ENCODE results near the gene RNF187.
"Not testable (repeated sequence)": the region's sequence is repeated elsewhere in the genome, so short reads cannot be mapped to it uniquely, and the experiment has no call there.

Gene RNF187

DNA sequence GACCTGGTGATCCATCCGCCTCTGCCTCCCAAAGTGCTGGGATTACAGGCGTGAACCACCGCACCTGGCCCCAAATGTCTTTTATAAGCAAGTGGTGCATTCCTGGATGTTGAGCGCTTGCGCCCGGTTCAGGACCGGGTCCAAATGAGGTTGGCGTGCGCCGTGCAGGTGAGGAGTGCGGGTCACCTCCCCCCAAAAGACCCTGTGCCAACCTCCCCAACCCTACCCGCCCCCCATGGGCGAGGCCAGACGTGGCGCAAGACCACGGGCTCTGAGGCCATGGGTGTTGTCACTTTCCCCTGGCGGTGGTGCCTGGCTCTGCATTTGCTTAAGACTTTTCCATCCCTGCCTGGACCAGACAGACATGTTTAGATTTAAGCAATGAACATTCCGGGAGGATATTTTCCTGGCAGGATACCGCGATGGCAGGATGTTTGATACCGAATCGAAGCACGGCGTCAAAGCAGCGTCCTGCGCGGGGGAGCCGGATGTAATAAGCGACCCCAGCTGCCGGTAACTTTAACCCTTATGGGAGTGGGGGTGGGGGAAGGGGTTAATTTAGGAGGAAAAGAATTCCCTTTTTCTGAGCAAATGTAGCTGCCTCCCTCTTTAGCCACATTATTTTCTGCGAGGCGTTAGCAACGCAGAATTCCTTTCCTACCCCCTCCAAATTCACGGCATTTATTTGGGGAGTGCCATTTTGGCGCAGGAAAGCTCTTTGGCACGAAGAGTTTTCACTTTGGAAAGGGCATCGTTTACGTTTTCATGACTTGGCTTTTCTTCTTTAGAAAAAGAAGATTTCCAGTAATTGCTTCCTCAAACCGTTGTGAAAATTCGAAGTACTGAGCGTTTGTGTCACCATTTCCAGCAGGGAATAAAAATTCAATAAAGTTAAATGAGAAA is 27.8 kb upstream of the RNF187 start:
- no peak for DNase-seq (ENCODE audit: low spot score)
- FAIRE-seq = no peak

DNA sequence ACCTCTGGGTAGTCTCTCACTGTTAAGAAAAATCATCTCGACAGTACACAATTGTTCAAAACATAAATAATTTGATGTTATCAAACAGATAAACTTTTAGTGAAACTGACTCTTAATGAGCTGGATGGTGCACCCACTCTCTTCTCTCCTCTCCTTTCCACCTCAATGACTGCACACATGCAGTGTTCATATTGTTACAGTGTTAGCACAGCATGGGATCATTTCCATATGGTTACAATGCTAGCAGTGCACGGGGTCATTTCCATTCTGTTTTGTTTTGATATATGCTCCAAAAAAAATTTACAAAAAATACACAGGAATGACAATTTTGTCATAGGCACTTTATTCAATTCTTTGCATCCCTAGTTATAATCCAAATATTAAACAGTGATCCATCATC is 26.4 kb upstream of the RNF187 start:
- DNase-seq (ENCODE audit: low spot score) (no peak), FAIRE-seq (no peak)

DNA sequence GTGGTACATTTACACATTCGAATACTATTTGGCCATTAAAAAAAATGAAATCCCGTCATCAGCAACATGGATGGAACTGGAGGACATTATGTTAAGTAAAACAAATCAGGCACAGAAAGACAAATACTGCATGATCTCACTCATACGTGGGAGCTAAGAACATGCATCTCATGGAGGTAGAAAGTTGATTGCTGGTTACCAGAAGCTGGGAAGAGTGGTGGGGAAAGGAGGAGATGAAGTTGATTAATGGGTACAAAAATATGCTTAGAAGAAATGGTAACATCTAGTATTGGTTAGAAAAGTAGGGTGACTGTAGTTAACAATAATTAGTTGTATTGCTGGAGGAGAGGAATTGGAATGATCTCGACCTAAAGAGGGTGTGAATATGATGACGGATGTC is 24.6 kb upstream of the RNF187 start:
- FAIRE-seq (no peak), DNase-seq (ENCODE audit: low spot score) (no peak)

DNA sequence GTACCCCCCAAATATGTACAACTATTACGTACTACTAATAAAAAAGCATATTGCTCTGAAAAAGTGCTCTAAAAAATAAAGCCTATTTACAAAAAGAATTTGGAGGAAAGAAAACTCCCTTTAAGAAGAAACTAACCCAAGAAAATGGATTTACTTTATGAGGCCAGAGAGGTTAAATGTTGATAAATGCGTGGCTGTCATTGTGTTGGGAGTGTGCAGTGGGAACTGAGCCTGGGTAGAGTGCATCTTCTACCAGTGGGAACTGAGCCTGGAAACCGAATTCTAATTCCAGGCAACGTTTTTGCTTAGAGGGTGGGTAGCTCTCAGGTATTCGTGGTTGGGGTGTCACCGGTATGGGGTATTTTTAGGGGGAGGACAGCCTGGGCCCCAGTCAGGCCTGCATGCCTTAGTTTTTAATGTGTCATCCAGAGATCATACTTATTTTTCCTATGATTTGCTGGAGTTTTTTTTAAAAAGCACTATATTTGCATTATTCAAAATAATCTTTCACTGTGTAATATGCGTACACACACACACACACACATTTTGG is 24.1 kb upstream of the RNF187 start:
- no peak for FAIRE-seq
- no peak for DNase-seq (ENCODE audit: low spot score)

DNA sequence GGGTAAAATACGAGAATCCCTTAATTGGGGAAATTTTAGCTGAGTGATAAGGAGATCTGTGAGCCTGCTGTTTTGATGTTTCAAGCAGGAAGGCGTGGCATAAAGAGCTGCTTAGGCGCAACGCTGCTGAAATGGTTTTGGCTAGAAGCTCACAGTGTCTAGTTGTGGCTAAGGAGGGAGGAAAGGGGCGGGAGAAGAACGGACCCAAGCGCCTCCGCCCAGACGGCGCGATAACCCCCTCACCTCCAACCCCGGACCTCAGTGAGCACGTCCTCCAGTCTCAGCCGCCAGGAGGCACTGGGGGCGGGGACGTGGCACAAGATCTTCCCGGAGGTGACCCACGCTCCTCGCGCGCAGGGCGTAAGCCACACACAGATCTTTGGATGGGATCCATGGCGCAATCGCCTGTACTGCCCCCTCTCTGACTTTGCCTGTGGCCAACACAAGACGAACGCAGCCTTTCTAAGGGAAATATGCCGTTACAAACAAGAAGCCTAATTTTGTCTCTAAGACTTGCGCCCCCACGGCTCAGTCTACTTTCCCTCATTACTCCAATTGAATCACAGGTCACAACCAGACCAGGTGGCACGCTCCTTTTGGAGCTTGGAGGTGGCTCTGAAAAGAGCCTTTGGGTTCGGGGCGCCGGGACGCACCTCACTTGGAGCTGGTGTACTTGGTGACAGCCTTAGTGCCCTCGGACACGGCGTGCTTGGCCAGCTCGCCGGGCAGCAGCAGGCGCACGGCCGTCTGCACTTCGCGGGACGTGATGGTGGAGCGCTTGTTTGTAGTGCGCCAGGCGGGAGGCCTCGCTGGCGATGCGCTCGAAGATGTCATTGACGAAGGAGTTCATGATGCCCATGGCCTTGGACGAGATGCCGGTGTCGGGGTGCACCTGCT is 23.4 kb upstream of the RNF187 start:
- DNase-seq (ENCODE audit: low spot score) (peak; percentile 49), FAIRE-seq (peak; percentile 58)

DNA sequence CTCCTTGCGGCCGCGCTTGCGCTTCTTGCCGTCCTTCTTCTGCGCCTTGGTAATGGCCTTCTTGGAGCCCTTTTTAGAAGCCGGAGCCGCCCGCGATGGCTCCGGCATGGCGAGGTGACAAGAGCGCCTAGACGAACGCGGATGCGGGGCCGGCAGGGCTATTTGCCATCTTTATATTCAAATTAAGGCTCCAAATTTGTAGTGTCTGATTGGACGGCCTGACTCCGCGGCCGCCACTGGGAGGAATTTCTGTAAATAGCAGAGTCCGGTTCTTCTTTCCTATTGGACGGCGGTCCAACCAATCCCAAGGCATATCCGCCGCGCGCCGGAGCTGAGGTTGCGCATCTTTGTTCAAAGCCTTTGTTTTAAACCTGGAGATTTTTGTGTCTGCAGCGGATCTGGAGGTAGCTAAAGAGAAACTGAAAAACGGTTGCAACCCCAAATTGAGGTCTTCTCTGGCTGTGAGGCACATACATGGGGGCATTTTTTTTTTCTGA is 22.6 kb upstream of the RNF187 start:
- DNase-seq (ENCODE audit: low spot score) (no peak), FAIRE-seq (no peak)

DNA sequence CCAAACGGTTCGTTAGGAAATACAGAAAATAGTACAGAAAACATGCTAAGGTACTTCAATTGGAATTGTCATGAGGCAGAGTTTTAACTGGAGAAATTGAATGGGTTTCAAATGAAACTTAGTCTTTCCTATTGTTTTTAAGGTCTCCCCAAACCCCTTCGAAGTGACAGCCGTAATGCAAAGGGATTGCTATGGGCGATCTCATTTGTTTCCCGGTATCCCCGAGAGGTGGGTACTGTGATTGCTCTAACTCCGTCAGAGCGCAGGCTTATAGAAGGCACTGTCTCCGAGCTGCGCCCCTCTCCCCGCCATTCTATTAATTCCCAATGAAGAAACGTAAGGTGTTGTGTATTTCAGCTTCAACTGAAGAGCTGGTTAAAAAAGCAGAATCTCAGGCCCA is 22.0 kb upstream of the RNF187 start:
- no peak for DNase-seq (ENCODE audit: low spot score)
- no peak for FAIRE-seq

DNA sequence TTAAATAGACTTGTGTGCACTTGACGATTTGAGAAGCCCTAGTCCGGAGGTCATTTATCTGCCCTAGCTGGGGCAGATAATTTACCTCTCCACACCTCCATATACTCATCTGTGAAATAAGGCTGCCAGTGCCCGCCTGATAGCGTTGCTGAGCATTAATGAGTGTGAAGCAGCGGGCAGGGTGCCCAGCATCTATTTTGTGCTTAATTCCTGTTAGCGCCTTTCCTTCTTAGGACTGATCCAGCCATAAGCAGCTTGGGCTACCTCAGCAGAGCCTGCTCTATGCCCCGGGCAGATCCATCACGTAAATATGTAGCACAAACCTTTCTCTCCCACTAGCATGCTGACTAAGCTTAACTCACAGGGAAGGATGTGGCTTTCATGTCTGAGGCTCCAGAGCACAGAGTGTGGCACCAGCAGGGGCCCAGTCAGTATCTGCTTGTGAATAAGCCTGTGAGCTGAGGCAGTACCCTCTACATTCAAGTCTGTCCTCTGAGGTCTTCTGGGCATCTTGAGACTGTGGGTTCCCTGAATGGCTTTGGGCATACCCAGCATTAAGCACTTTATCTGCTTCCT is 21.5 kb upstream of the RNF187 start:
- DNase-seq (ENCODE audit: low spot score) (no peak), FAIRE-seq (no peak)

DNA sequence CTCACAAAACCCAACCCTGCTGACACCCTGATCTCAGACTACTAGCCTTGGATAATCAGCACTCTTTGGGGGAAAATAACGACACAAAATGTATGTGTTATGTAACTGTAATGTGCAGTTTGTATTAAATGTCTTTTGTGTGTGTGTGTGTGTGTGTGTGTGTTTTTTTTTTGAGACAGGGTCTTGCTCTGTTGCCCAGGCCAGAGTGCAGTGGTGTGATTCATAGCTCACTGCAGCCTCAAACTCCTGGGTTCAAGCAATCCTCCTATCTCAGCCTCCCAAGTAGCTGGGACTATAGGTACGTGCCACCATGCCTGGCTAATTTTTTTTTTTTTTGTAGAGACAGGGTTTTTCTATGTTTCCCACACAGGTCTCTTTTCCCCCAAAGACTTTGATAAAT is 19.0 kb upstream of the RNF187 start:
- DNase-seq (ENCODE audit: low spot score); FAIRE-seq: not testable (repeated sequence)

DNA sequence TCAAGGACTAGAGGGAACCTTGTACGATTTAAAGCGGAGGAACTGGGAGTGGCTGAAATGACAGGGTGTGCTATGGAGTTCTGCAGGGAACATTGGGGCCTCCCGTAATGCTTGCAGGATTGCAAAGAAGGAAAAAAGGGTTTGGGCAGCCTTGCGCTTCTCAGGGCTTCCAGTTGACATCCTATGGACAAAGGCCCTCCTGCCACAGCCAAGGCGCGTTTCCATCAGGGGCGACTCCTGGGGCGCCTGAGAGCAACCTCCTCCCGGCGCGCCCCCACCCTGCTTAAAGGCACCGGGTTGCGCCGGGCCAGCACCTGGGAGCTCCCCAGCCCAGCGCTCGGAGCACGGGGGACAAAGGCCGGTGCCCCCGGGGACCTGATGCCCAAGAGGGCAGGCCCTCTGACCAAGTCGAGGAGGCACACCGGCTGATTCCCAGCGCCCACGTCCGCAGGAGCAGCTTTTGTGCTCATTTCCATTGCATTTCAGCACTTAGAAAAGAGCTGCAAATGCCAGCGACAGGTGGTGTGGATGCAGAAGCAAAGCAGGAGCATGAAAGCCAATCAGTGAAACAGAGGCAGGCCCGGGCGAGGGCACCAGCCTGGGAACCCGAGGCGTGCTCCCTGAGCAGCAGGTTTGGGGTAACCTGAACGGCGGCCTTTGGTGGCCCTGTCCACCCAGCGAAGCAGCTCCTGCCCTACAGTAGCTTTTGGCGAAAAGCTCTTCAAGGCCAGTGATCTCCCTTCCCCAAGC is 17.6 kb upstream of the RNF187 start:
- FAIRE-seq = no peak

DNA sequence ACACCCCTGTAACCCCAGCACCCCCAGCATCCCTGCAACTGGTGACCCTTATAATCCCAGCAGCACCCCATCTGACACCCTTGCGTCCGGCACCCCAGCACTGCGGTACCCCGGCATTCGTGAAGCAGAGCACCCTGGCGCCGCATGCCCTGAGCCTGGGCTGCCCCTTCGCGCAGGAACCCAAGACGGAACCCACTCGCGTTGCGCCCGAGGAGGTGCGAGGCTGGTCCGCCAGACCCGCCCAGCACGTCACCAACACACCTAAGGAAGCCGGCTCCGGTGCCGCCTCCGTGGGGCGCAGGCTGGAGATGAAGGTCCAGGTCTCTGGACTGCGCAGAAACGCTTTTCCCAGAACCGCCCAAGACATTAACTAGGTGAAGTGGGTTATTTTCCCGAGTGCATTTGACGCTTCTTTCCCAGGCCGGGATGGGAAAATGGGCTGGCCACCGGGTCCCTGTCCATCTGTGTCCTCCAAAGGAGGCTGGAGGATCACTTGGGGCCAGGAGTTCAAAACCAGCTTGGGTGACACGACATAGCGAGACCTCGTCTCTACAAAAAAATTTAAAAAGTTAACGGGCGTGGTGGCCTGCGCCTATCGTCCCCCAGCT is 15.9 kb upstream of the RNF187 start:
- FAIRE-seq (no peak), DNase-seq (ENCODE audit: low spot score) (no peak)

More for the DNA sequence above, 17.6 kb upstream of the RNF187 start:
- no peak for DNase-seq (ENCODE audit: low spot score)

DNA sequence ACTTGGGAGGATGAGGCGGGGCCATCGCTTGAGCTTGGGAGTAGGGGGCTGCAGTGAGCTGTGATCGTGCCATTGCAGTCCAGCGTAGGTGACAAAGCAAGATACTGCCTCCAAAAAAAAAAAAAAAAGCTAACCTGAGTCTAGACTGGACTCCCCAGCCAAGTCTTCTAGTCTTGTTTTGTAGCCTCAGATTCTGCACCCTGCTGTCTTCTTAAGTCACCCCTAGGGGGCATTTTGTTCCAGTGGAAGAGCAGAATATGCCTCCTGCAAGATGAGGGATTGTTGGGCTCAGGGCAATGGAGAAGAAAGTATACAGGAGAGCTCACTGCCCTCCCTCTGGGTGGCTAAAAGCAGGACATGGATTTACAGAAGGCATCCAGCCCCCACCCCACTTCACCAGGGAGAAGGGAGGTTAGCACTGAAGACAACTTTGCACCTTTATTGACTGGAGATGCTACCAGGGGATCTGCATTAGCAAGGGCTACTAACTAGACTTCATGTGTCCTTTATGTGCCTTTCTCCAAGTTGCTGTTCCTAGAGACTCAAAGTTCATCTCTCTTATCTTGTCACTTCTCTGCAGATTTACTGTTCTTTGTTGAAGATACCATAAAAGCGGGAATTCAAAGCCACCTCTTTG is 15.3 kb upstream of the RNF187 start:
- FAIRE-seq (no peak), DNase-seq (ENCODE audit: low spot score) (no peak)

DNA sequence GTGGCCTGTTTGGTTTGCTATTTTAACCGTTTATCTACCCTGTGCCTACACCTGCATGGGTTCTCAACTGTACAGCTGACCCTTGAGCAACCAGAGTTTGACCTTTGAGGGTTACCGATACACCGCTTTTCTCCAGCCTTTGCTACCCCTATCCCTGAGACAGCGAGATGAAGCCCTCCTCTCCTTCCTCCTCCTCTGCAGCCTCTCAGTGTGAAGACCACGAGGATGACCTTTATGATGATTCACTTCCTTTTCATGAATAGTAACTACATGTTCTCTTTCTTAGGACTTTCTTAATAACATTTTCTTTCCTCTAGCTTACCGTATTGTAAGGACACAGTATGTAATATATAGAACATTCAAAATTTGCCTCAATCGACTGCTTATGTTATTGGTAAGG is 14.5 kb upstream of the RNF187 start:
- DNase-seq (ENCODE audit: low spot score) (no peak), FAIRE-seq (no peak)

DNA sequence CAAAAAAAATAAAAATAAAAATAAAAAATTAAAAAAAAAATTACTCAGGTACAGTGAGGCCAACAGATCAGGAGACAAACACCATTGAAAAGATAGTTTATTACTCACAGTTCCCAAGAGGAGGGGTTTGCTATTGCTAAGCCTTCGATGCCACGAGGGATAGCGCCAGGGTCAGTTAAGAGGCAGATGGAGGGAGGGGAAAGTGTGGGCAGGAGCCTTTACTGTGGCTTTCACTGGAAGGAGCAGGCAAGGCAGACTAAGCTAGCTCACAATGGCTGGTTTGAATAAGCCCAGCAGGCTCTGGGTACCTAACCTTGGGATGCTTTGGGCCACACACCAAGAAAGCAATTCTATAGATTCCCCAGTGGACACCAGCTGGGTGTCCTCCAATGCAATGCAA is 12.7 kb upstream of the RNF187 start:
- FAIRE-seq (no peak), DNase-seq (ENCODE audit: low spot score) (no peak)

DNA sequence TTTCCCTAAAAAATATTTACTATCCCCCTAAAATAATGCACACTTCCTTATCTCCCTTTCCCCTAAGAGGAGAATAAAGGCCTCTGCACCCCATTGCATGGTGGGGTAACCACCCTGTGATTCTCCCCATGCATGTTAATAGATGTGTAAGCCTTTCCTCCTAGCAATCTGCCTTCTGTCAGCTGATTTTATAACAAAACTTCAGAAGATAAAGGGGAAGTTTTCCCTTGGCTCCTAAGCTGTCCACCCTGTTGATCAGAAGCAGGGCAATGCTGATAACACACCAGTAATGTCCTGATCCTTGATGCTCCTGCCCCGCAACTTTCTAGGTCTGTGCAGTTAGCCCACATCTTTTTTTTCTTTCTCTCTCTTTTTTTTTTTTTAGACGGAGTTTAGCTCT is 11.4 kb upstream of the RNF187 start:
- FAIRE-seq (no peak), DNase-seq (ENCODE audit: low spot score) (no peak)

DNA sequence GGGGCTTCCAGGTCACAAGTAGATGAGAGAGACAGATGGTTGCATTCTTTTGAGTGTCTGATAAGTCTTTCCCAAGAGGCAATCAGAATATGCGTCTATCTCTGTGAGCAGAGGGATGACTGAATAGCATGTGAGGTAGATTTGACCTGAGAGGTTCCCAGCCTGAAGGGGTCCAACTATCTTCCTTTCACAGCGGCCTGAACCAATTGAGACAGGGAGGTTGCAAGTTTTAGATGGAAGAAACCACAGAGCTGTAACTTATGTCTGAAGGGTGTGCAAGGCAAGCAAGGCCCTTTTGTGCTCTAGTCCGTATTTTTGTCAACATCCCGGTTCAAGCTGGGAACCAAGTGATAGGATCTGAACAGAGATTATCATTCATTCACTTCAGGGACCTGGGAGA is 9.9 kb upstream of the RNF187 start:
- DNase-seq (ENCODE audit: low spot score) (no peak), FAIRE-seq (no peak)

DNA sequence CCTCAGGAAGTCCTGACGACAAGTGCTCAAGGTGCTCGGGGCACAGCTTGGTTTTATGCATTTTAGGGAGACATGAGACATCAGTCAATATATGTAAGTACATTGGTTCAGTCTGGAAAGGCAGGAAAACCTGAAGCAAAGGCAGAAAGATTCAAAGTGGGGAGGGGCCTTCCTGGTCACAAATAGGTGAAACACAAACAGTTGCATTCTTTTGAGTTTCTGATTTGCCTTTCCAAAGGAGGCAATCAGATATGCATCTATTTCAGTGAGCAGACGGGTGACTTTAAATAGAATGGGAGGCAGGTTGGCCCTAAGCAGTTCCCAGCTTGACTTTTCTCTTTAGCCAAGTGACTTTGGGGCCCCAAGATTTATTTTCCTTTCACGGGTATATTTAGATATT is 8.9 kb upstream of the RNF187 start:
- no peak for FAIRE-seq
- no peak for DNase-seq (ENCODE audit: low spot score)

DNA sequence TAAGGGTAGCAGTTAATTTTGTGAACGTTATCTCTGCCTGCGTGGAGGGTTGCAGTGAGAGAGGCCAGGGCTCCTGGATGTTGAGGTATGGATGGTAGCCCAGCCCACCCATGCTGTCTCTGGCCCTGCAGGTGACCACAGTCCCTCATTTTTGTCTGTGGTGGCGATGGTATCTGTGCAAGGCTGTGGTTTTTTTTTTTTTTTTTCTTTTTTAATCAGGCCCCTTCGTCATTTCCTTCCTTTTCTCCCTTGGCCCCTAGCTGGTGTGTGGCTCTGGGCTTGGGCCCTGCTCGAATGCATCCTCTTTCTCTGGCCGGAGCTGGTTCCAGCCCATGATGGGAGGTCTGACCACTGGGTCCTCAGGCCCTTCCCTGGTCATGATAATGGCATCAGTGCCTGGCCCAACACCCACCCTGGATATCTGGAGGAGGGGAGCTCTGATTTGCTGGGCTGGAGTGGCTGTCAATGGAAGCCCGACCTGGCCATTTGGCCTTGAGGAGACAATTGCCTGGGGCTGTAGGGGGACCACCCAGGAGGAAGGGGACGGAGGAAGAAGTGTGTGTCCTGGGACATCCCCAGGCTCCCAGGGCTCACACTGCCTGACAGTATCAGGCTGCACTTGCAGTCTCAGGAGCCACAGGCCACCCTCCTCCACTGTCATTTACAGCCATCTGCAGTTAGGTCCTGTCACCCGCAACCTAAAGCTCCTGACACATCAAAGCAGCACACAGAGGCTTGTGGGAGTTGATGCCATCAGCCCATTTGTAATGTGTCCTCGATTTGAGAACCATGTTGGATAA is 8.1 kb upstream of the RNF187 start:
- FAIRE-seq (no peak), DNase-seq (ENCODE audit: low spot score) (no peak)

DNA sequence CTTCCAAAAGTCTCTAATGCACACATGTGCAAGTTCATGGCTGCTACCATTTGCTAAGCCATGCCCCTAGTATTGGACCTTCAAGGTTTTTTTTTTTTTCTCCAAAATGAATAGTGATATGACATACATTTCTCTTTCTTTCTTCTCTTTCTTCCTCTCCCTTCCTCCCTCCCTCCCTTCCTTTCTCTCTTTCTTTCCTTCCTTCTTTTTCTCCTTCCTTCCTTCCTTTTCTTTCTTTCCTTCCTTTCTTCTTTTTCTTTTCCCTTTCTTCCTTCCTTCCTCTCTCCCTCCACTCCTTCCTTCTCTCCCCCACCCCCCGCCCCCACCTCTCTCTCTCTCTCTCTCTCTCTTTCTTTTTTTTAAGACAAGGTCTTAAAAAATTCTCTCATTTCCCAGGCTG is 3.4 kb upstream of the RNF187 start:
- FAIRE-seq (no peak), DNase-seq (ENCODE audit: low spot score) (no peak)
